Ectodermal cell (in vitro differentiated cells): ENCODE measurements around the gene IDUA.

ENCODE experiments used
- H3K27ac ChIP-seq: 2 replicates; pipeline ENCODE4 v1.7.0; 2013; ENCODE audit warnings: mild to moderate bottlenecking, low read depth, low read length; ENCODE audit not compliant: insufficient read depth, poor library complexity, severe bottlenecking
- H3K27me3 ChIP-seq: 2 replicates; pipeline ENCODE4 v1.7.0; 2013; ENCODE audit warnings: mild to moderate bottlenecking, low read length; ENCODE audit not compliant: insufficient read depth, control insufficient read depth, poor library complexity, severe bottlenecking
- H3K36me3 ChIP-seq: one replicate; pipeline ENCODE4 v1.7.0; 2013; ENCODE audit warnings: low read length; ENCODE audit not compliant: control insufficient read depth, insufficient read depth
- H3K4me1 ChIP-seq: one replicate; pipeline ENCODE4 v1.7.0; 2013; ENCODE audit warnings: low read length; ENCODE audit not compliant: control insufficient read depth, insufficient read depth
- H3K4me3 ChIP-seq: 2 replicates; pipeline ENCODE4 v1.7.0; 2013; ENCODE audit warnings: low read depth, low read length, control low read depth; ENCODE audit not compliant: insufficient read depth
- H3K9me3 ChIP-seq: 2 replicates; pipeline ENCODE4 v1.7.0; 2013; ENCODE audit warnings: mild to moderate bottlenecking, low read length, moderate library complexity; ENCODE audit not compliant: control insufficient read depth
- WGBS, 2 experiments: methylation state at CpG; one replicate each; pipeline ENCODE4 v1.1.7; 2013; ENCODE audit warnings: missing lambda C conversion rate in 2 of 2; 5-methylcytosine and 5-hydroxymethylcytosine counted together

IDUA gene

DNA sequence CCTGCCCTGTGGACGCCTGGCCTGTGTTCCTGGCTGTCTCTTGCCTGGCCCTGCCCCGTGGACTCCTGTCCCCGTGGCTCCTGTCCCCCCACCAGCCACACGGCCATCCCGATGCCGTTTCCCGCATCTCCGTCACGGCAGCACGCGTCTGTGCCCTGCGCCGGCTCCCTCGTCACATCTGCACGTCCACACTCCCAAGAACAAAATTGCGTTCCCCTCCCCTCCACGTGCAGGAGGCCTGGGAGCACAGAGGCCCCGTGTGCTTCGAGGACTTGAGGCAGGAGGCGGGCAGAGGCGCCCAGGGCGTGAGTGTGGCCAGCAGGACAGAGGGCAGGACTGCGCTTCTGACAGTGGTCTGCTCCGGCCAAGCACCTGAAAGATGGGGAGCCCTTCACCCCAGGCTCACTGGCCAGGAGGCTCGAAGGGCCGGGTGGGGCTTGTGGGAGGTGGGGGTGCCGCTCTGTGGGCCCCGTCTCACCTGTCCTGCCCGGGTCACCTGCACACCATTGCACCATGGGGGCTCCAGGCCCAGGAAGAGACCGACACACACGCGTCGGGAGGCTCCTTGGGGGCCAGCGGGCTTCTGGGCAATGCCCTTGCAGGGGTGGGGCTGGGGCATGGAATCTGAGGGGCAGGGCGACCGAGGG is 41.9 kb downstream of the IDUA start:
- no peak overlapping the region for H3K27ac ChIP-seq
- H3K9me3 ChIP-seq = no peaks in the 10 kb centered on the region
- H3K27me3 ChIP-seq = no peaks in the 10 kb centered on the region
- peaks cover 11% of the 10 kb centered on the region for H3K4me1 ChIP-seq
- H3K4me3 ChIP-seq = no peak overlapping the region
- H3K36me3 ChIP-seq = no peaks in the 10 kb centered on the region
- WGBS, 2 experiments = 92% methylated on average over 36 of the region's 36 CpGs

DNA sequence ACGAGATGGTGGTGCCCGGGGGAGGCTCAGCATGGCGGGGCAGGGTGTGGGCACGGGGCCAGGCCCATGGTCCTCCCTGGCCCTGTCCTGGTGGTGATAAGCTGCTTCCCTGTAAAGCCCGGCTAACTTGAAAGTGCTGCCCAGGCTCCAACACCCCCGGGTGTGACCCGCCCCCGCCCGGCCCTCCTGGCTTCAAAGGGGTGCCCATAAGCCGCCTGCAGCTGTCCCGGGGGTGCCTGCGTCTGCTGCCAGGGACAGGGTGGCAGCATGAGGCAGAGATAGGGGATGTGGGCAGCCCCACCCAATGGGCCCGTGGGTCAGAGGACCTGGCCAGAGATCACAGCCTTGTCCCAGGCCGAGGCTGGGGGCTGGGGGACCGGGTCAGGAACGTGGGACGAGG is 42.7 kb downstream of the IDUA start:
- H3K4me3 ChIP-seq = no peak overlapping the region
- H3K9me3 ChIP-seq = no peaks in the 10 kb centered on the region
- peaks cover 11% of the 10 kb centered on the region for H3K4me1 ChIP-seq
- 95 to 96% methylated on average over 17 of the region's 17 CpGs for WGBS, 2 experiments
- no peaks in the 10 kb centered on the region for H3K27me3 ChIP-seq
- H3K27ac ChIP-seq = no peak overlapping the region
- no peaks in the 10 kb centered on the region for H3K36me3 ChIP-seq

- Histone ChIP-seq H3K36me3 (no peaks in the 10 kb centered on the region), H3K27me3 (no peaks in the 10 kb centered on the region), H3K4me3 (no peak overlapping the region), H3K4me1 (peaks cover 11% of the 10 kb centered on the region), H3K27ac (no peak overlapping the region), H3K9me3 (no peaks in the 10 kb centered on the region)
- 81% methylated on average over 12 of the region's 12 CpGs for WGBS, 2 experiments
These were observed 43.2 kb downstream of the IDUA start for GRCh38 chr4:1030031-1030430.

- Histone ChIP-seq H3K36me3 (no peaks in the 10 kb centered on the region), H3K27me3 (no peaks in the 10 kb centered on the region), H3K4me1 (peaks cover 11% of the 10 kb centered on the region), H3K9me3 (no peaks in the 10 kb centered on the region), H3K4me3 (no peak overlapping the region), H3K27ac (no peak overlapping the region)
- 80 to 83% methylated on average over 16 of the region's 16 CpGs for WGBS, 2 experiments
These were observed 43.7 kb downstream of the IDUA start for GRCh38 chr4:1030559-1030958.

- 93% methylated on average over 8 of the region's 8 CpGs for WGBS, 2 experiments
- H3K27ac ChIP-seq = no peak overlapping the region
- no peak overlapping the region for H3K4me3 ChIP-seq
- peaks cover 15% of the 10 kb centered on the region for H3K4me1 ChIP-seq
- H3K9me3 ChIP-seq = no peaks in the 10 kb centered on the region
- no peaks in the 10 kb centered on the region for H3K27me3 ChIP-seq
- no peaks in the 10 kb centered on the region for H3K36me3 ChIP-seq
These were observed 44.5 kb downstream of the IDUA start for GRCh38 chr4:1031346-1031745.

- peaks cover 23% of the 10 kb centered on the region for H3K4me1 ChIP-seq
- no peak overlapping the region for H3K4me3 ChIP-seq
- H3K9me3 ChIP-seq = no peaks in the 10 kb centered on the region
- H3K27ac ChIP-seq = no peak overlapping the region
- no peaks in the 10 kb centered on the region for H3K36me3 ChIP-seq
- 85% methylated on average over 37 of the region's 37 CpGs for WGBS, 2 experiments
- no peaks in the 10 kb centered on the region for H3K27me3 ChIP-seq
These were observed 45.3 kb downstream of the IDUA start for GRCh38 chr4:1031956-1032795.

DNA sequence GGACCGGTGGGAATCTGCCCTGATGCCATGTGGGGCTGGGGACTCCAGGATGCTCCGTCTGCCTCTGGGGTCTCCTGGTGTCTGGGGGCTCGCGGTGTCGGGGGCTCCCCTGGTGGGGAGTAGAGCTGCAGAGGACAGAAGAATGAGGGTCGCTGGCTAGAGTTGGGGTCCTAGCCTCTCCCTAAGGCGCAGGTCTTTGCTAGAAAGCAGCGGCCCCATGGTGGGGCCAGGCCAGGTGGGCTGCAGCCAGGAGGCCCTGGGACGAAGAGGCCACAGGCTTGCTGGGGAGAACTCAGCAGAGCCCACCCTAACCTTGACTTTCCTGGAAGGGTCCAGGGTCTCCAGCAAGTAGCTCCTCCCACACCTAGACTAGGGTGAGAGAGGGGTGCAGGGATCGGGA is 46.0 kb downstream of the IDUA start:
- H3K36me3 ChIP-seq = no peaks in the 10 kb centered on the region
- H3K27me3 ChIP-seq = no peaks in the 10 kb centered on the region
- peaks cover 23% of the 10 kb centered on the region for H3K4me1 ChIP-seq
- H3K9me3 ChIP-seq = no peaks in the 10 kb centered on the region
- 92 to 93% methylated on average over 10 of the region's 10 CpGs for WGBS, 2 experiments
- no peak overlapping the region for H3K4me3 ChIP-seq
- no peak overlapping the region for H3K27ac ChIP-seq

DNA sequence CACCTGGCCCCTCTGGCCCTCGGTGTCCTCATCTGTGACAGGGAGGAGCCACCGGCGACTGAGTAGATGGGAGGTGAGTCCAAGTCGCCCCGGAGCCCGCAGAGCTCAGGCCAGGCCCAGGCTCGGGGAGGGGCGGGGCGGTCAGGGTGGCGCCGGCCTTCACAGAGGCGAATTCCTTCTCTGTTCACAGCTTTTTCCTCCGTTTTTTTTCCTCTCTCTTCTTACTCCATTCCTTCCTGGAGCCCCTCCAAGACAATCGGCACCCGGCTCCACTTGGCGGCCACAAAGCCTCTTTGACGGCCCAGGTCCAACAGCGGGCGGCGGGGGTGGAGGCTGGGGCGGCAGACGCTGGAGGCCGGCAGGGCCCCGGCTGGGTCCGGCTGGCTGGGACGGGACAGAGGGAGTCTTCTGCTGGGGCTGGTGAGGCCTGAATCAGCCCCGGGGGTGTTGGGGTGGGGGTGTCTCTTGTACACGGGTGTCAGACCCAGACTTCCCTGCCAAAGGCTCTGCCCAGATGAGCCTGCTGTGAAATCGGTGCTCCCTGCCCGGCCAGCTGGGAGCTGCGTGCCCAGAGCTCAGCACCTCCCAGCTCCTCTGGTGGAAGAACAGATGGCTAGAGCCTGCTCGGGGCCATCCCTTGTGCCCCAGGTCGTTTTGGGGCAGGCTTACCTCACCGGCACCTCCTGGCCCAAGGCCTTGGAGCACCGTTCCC is 47.2 kb downstream of the IDUA start:
- H3K27me3 ChIP-seq = no peaks in the 10 kb centered on the region
- no peak overlapping the region for H3K4me3 ChIP-seq
- H3K36me3 ChIP-seq = no peaks in the 10 kb centered on the region
- no peaks in the 10 kb centered on the region for H3K9me3 ChIP-seq
- no peak overlapping the region for H3K27ac ChIP-seq
- peaks cover 17% of the 10 kb centered on the region for H3K4me1 ChIP-seq
- 88 to 89% methylated on average over 35 of the region's 35 CpGs for WGBS, 2 experiments

DNA sequence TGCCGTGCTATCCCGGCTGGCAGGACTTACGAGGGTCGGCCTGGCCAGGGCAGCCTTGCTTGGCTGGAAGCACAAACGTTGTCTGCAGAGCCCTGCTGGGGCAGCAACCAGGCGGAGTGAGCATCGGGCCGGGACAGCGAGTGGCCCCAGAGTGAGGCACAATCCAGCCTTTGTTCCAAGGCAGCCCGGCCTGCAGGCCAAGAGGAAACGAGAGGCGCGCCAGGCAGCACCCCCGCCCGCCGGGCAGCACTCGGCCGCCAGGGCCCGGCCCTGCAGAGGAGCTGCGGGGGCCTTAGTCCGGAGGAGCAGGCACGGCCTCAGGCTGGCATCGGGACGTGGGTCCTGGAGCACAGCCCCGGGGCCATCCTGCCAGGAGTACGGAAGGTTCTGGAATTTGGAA is 48.7 kb downstream of the IDUA start:
- H3K4me1 ChIP-seq = peaks cover 25% of the 10 kb centered on the region
- H3K4me3 ChIP-seq = no peak overlapping the region
- WGBS, 2 experiments = 80 to 84% methylated on average over 26 of the region's 26 CpGs
- no peaks in the 10 kb centered on the region for H3K27me3 ChIP-seq
- H3K27ac ChIP-seq = no peak overlapping the region
- no peaks in the 10 kb centered on the region for H3K36me3 ChIP-seq
- H3K9me3 ChIP-seq = no peaks in the 10 kb centered on the region

DNA sequence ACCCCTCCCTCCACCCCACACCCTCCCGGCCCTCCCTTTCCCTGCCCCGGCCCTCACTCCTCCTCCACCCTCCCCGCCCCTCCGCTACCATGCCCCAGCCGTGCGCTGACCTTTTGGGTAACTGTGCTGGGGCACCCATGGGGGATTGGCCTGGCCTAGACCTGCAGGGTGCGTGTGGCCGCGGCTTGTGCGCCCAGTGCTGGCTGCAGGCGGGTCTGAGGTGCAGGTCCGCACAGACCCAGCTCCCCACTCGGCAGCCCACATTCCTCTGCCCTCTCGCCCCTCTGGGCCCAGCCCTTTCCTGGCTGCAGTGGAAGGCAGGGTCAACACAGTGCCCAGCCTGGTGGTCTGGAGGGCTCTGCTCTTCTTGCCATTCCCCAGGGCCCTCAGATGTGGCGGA is 49.3 kb downstream of the IDUA start:
- WGBS, 2 experiments = 89% methylated on average over 15 of the region's 15 CpGs
- Histone ChIP-seq H3K27ac (no peak overlapping the region), H3K4me3 (no peak overlapping the region), H3K27me3 (no peaks in the 10 kb centered on the region), H3K4me1 (peaks cover 26% of the 10 kb centered on the region), H3K9me3 (no peaks in the 10 kb centered on the region), H3K36me3 (no peaks in the 10 kb centered on the region)
